VCaP (cell line): Measurements from ENCODE around the gene RNH1.
A peak's percentile ranks its signal among the peaks of the same experiment; 100 is the strongest.

Experiments
- H3K27ac ChIP-seq: fragments of 450-650 bp; 2 replicates; pipeline ENCODE4 v1.5.1; 2017
- CTCF ChIP-seq: fragments of 450-650 bp; conservative IDR thresholded peaks from 2 replicates; pipeline ENCODE4 v1.5.1; 2017; ENCODE audit warnings: mild to moderate bottlenecking, moderate library complexity

Gene RNH1

GRCh38 chr11:468493-468892, 38.5 kb downstream of the RNH1 start:
- TF ChIP-seq CTCF: no peak
- H3K27ac ChIP-seq: peak overlapping the region; percentile 27; the same call in 1 of the 2 replicates

- no peak for TF ChIP-seq CTCF
- H3K27ac ChIP-seq: peak overlapping the region; percentile 27; the same call in 1 of the 2 replicates
Observed at GRCh38 chr11:468036-468435, 39.0 kb downstream of the RNH1 start.

GRCh38 chr11:465896-466530, 41.0 kb downstream of the RNH1 start:
- no peak for TF ChIP-seq CTCF
- peak overlapping the region; percentile 54 for H3K27ac ChIP-seq

- no peak for TF ChIP-seq CTCF
- no peak overlapping the region for H3K27ac ChIP-seq
Observed at GRCh38 chr11:464316-464715, 42.7 kb downstream of the RNH1 start.

- no peak overlapping the region for H3K27ac ChIP-seq
- TF ChIP-seq CTCF: no peak
Observed at GRCh38 chr11:462107-462890, 44.7 kb downstream of the RNH1 start.

GRCh38 chr11:461626-462025, 45.4 kb downstream of the RNH1 start:
- no peak overlapping the region for H3K27ac ChIP-seq
- TF ChIP-seq CTCF: no peak

- TF ChIP-seq CTCF: no peak
- no peak overlapping the region for H3K27ac ChIP-seq
Observed at GRCh38 chr11:460331-461199, 46.5 kb downstream of the RNH1 start.
